GM12878 (cell line): ENCODE data around the gene IFT81. TPM values are rescaled to one million over a fixed set of nuclear protein-coding genes. Genes with fewer than 3 reads are reported as not detected.

Experiments
- ATAC-seq: fragments of 200-7000 bp; cut with Tn5 transposase; 3 replicates; pipeline ENCODE4 v1.9.1; 2020; ENCODE audit warnings: mild to moderate bottlenecking, moderate library complexity
- BruUV-seq: library from RNA; stranded (reverse); fragments of 400-500 nt; replicated peaks from 2 replicates; lab custom pipeline; 2021; lab: Mats Ljungman, UMichigan
- CTCF ChIA-PET: fragments of 300-600 bp; sonication (Branson Sonifier 250); formaldehyde crosslinking; extraction: SDS; loops from one replicate; lab custom pipeline; 2021; ENCODE audit warnings: inconsistent platforms; lab: Yijun Ruan, JAX
- POLR2A ChIA-PET: fragments of 350-600 bp; formaldehyde crosslinking; extraction: SDS; loops from one replicate; lab custom pipeline; 2021; ENCODE audit warnings: inconsistent platforms; lab: Charles Lee
- RAD21 ChIA-PET: fragments of 300-600 bp; sonication (Branson Sonifier 250); formaldehyde crosslinking; loops from one replicate; lab custom pipeline; 2023; ENCODE audit warnings: antibody characterized with exemption; ENCODE audit not compliant: unreplicated experiment; lab: Charles Lee
- SMC1A ChIA-PET: fragments of 300-600 bp; sonication (Branson Sonifier 250); formaldehyde crosslinking; loops from one replicate; lab custom pipeline; 2023; ENCODE audit not compliant: unreplicated experiment, uncharacterized antibody; lab: Charles Lee
- DNase-seq: peaks from one replicate; pipeline ENCODE4 v3.0.0-alpha.2; 2011; ENCODE audit warnings: low read depth, low spot score
- FAIRE-seq: peaks from 3 replicates; lab custom pipeline; 2011; peaks lifted over from hg19 to GRCh38; lab: Jason Lieb, UNC
- H2AFZ ChIP-seq: 2 replicates; pipeline ENCODE4 v1.6.0; 2011; ENCODE audit warnings: low read depth, low read length, control low read depth; ENCODE audit not compliant: control insufficient read depth
- H3K27ac ChIP-seq: 2 replicates; pipeline ENCODE4 v1.5.1; 2011; ENCODE audit warnings: control low read depth; ENCODE audit not compliant: control insufficient read depth, insufficient read depth
- H3K27me3 ChIP-seq, 2 experiments: replicated peaks in 1 of 2; 2 replicates each; pipeline versions ENCODE4 v1.6.0 to v1.6.1; 2011; ENCODE audit warnings: low read length in 1 of 2; ENCODE audit not compliant: control insufficient read depth in 2 of 2, insufficient read depth in 2 of 2
- H3K36me3 ChIP-seq, 2 experiments: 2 replicates each; pipeline ENCODE4 v1.5.1; 2011; ENCODE audit warnings: low read length in 1 of 2; ENCODE audit not compliant: control insufficient read depth in 2 of 2, insufficient read depth in 2 of 2
- H3K4me1 ChIP-seq: 2 replicates; pipeline ENCODE4 v1.6.1; 2011; ENCODE audit warnings: mild to moderate bottlenecking, low read length, moderate library complexity, mixed read lengths; ENCODE audit not compliant: control insufficient read depth, insufficient read depth
- H3K4me2 ChIP-seq: 2 replicates; pipeline ENCODE4 v1.6.0; 2011; ENCODE audit warnings: control low read depth; ENCODE audit not compliant: control insufficient read depth, insufficient read depth
- H3K4me3 ChIP-seq: fragments of 200-600 bp; sonication (generic); 2 replicates; pipeline ENCODE4 v1.5.1; 2016
- H3K79me2 ChIP-seq: 2 replicates; pipeline ENCODE4 v1.6.0; 2011; ENCODE audit warnings: low read length; ENCODE audit not compliant: control insufficient read depth, insufficient read depth
- H3K9ac ChIP-seq: 2 replicates; pipeline ENCODE4 v1.8.0; 2011; ENCODE audit warnings: low read length, control low read depth, mixed read lengths; ENCODE audit not compliant: control insufficient read depth, insufficient read depth
- H3K9me3 ChIP-seq: replicated peaks from 3 replicates; pipeline ENCODE4 v1.5.1; 2011; ENCODE audit warnings: mild to moderate bottlenecking, low read length; ENCODE audit not compliant: control insufficient read depth, insufficient read depth
- H4K20me1 ChIP-seq: 2 replicates; pipeline ENCODE4 v1.6.0; 2011; ENCODE audit not compliant: control insufficient read depth, insufficient read depth
- SP1 ChIP-seq: IDR thresholded peaks from one replicate; pipeline ENCODE4 v1.6.1; 2011; ENCODE audit warnings: low read depth, low read length
- SUPT20H ChIP-seq: IDR thresholded peaks from 2 replicates; pipeline ENCODE4 v1.6.1; 2011; ENCODE audit warnings: low read depth, mild to moderate bottlenecking, low read length, moderate library complexity, borderline replicate concordance; ENCODE audit not compliant: control insufficient read depth
- TAF1 ChIP-seq: IDR thresholded peaks from 2 replicates; pipeline ENCODE4 v1.6.1; 2011; ENCODE audit warnings: mild to moderate bottlenecking, low read depth, low read length, borderline replicate concordance
- TBL1XR1 ChIP-seq: IDR thresholded peaks from 2 replicates; pipeline ENCODE4 v1.6.1; 2012; ENCODE audit warnings: low read depth, low read length, improper control_type of control experiment
- WGBS: methylation state at CpG from one replicate; pipeline ENCODE4 v1.1.6; 2016; ENCODE audit warnings: low lambda C conversion rate; ENCODE audit not compliant: insufficient replicate concordance, insufficient coverage; ENCODE audit errors: missing lambda C conversion rate; 5-methylcytosine and 5-hydroxymethylcytosine counted together
- in situ Hi-C: fragments of 300-500 bp; cut with MboI; formaldehyde crosslinking; loops from 9 replicates; pipeline ENCODE4 v1.14.3; 2018; ENCODE audit warnings: mixed read lengths
- intact Hi-C: fragments of 100-400 bp; cut with micrococcal nuclease; formaldehyde crosslinking; loops from one replicate; pipeline ENCODE4 v1.14.2; 2022; ENCODE audit not compliant: unreplicated experiment
- polyA plus RNA-seq, 11 experiments: library from polyadenylated mRNA; depleted of rRNA in 4 of 11; unstranded in 6 of 11; stranded (reverse) in 5 of 11; fragments of >200 nt; fragmentation: Nextera tagmentation in 4 of 11; fragmentation: Illumina TruSeq in 1 of 11; extraction: Ambion mirVana in 4 of 11; extraction: Trizol in 1 of 11; gene quantifications; 1 replicate in 1 of 11; 2 replicates in 10 of 11; pipeline versions ENCODE4 v1.2.1 to v1.2.3, GENCODE V29; 2011 to 2016; ENCODE audit warnings: inconsistent platforms in 2 of 11, missing spikeins in 2 of 11, low read depth in 1 of 11
- total RNA-seq, 4 experiments: library from RNA; depleted of rRNA in 3 of 4; stranded (reverse); fragments of >200 nt in 3 of 4; fragmentation: Illumina TruSeq in 1 of 4; extraction: Trizol in 1 of 4; gene quantifications; 2 replicates each; pipeline versions ENCODE4 v1.2.1 to v1.2.3, GENCODE V29; 2013 to 2021
- TF ChIP-seq, protein P1 (sequence below): IDR thresholded peaks from 2 replicates; pipeline ENCODE4 v1.6.1; 2011; ENCODE audit warnings: low read depth, low read length, improper control_type of control experiment, borderline replicate concordance

IFT81 gene
- total and polyA plus RNA-seq, 10 of the 15 experiments (the other 5 are each of a cell fraction or from before 2014, with no cell fraction given), result 4.1 to 9.9 (median 5.6) TPM

DNA sequence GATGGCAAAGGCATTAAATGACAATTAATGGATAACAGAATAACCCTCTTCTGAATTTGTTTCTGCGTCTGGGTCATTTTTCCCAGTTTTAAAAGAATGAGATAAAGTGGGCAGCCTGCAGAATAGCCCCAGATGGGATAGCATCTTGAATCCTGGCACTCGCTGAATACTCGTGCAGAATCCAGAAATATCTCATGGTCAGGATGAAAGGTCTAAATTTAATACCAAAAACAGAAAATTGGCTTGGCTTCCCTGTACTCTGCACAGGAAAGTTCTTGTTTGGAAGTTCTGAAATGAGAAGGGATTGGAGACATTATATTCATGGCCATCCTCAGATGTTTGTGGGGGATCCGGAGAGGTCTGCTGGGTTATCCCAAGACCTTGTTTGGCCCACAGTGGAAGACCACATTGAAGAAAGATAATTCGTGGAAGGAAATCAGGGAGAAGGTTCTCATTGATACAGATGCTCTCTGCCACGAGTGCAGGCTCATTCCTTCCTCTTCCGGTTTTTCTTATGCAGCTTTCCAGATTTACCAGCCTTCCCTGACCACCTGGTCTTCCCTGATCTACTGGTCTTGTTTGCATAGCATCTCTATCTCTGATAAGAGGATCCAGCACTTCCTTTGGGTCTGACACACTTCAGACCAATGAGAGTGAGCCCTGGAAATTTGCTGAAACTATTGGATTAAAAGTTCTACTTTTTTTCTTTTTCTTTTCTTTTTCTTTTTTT is 6.0 kb upstream of the IFT81 start:
- Histone ChIP-seq H3K9ac (no peak overlapping the region), H3K4me2 (no peak overlapping the region), H3K4me3 (no peak overlapping the region), H3K27ac (no peak overlapping the region), H3K27me3 (no peaks in the 10 kb centered on the region), H3K36me3 (no peaks in the 10 kb centered on the region), H3K9me3 (no peaks in the 10 kb centered on the region), H2AFZ (no peak overlapping the region), H3K4me1 (no peaks in the 10 kb centered on the region), H3K79me2 (no peaks in the 10 kb centered on the region), H4K20me1 (no peaks in the 10 kb centered on the region)
- ChIA-PET POLR2A (no interaction called here), RAD21 (no interaction called here), CTCF (interaction anchor here (0.6 kb wide), 1 partner anchor 77 kb away, joined by 3 read pairs; no protein-coding TSS in a partner anchor), SMC1A (interaction anchor here (0.7 kb wide), 2 partner anchors 16 to 746 kb away, joined by 3 to 4 read pairs; no protein-coding TSS in a partner anchor)
- WGBS, result 29% methylated on average over 7 of the region's 7 CpGs
- FAIRE-seq, result no peak
- ATAC-seq, result no peak
- intact Hi-C loops, result no loop called here
- TF ChIP-seq SP1, result no peak
- TF ChIP-seq TAF1, result no peak
- in situ Hi-C loops, result no loop called here
- DNase-seq, result no peak
- no TSS peak for BruUV-seq

DNA sequence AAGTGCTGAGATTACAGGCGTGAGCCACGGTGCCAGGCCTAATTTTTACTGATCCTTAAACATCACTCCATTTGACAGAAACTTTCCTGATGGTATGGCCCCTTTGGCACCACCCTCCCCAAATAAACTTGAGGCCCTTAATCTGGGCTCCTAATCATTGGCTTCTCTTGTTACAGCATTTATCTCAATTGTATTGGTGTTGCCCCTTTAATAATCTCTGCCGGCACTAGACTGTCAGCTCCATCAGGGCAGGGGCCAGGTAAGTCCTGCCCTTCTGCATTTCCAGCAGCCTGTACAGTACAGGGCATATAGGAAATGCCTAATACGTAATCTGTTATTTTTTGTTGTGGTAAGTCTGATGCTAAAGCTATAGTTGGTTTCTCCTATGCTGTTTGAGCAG is 1.2 kb upstream of the IFT81 start:
- intact Hi-C loops (no loop called here), in situ Hi-C loops (no loop called here)
- H3K36me3 ChIP-seq, result no peaks in the 10 kb centered on the region
- TF ChIP-seq SUPT20H (no peak), TBL1XR1 (no peak)
- TF ChIP-seq, protein P1, sequence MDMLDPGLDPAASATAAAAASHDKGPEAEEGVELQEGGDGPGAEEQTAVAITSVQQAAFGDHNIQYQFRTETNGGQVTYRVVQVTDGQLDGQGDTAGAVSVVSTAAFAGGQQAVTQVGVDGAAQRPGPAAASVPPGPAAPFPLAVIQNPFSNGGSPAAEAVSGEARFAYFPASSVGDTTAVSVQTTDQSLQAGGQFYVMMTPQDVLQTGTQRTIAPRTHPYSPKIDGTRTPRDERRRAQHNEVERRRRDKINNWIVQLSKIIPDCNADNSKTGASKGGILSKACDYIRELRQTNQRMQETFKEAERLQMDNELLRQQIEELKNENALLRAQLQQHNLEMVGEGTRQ, result no peak
- FAIRE-seq (no peak), ATAC-seq (no peak), DNase-seq (no peak)
- H3K4me2 ChIP-seq, result no peak overlapping the region
- no peaks in the 10 kb centered on the region for H3K27me3 ChIP-seq
- RAD21 ChIA-PET, result no interaction called here
- 62% methylated on average over 4 of the region's 4 CpGs for WGBS
- no peak overlapping the region for H2AFZ ChIP-seq
- SMC1A ChIA-PET, result interaction anchor here (0.6 to 1.6 kb wide), 4 partner anchors 9 to 233 kb away, joined by 3 to 5 read pairs (median 4); no protein-coding TSS in a partner anchor
- CTCF ChIA-PET, result interaction anchor here (2.6 kb wide), 1 partner anchor 21 kb away, joined by 9 read pairs; no protein-coding TSS in a partner anchor
- no peak overlapping the region for H3K9ac ChIP-seq
- POLR2A ChIA-PET, result interaction anchor here (0.6 kb wide), 1 partner anchor 315 kb away, joined by 3 read pairs; no protein-coding TSS in a partner anchor
- BruUV-seq, result no TSS peak
- H3K79me2 ChIP-seq, result peaks cover 6% of the 10 kb centered on the region
- no peaks in the 10 kb centered on the region for H3K9me3 ChIP-seq
- H3K4me3 ChIP-seq, result no peak overlapping the region
- no peaks in the 10 kb centered on the region for H4K20me1 ChIP-seq
- H3K4me1 ChIP-seq, result 0 out of 2 replicates have a peak, but pooled peaks cover 2% of the 10 kb centered on the region
- H3K27ac ChIP-seq, result no peak overlapping the region
